C1 segment of cervical spinal cord (tissue), 14 donors: ENCODE measurements around the gene TCP11L2.
A peak's percentile ranks its signal among the peaks of the same experiment; 100 is the strongest.
"Not testable (repeated sequence)": the region's sequence is repeated elsewhere in the genome, so short reads cannot be mapped to it uniquely, and the experiment has no call there.

ENCODE experiments used
- DNase-seq, 14 donors: peaks; one replicate each; lab custom pipeline; 2025; lab: John Stamatoyannopoulos, UW

Gene TCP11L2

DNA sequence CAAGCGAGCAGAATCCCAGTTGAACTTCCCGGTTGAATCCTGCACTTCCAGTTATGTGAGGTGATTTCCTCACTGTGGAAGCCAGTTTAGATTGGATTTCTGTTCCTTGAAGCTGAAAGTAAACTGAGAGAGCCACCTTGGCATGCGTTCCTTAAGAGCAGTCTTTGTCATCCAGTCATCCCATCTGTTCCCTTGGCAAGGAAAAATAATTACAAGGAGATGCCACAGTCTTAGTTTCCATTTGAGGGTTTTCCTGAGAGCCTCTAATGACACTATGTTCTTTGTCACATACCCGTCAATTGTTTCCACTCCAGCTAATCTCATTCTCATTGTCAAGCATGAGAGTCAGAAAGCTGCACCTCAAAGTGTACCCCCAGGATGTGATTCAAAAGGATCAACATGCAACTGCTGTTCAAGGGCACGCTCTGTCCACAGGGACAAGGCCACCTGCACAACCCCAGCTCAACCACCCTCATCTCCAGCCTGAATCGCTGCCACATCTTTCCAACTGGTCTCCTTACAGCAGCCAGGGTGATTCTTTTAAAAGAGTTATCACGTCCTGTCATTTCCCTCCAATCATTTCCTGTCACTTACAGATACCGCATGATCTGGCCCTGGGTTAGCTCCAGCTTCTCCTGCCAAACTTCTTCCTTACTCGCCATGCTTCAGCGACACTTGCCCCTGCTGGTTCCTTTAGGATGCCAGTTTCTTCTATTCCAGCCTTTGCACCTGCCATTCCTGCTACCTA is 18.0 kb upstream of the TCP11L2 start:
- peak in 1 of 14 donors; percentile 69 for DNase-seq

GRCh38 chr12:106285982-106286381 is 16.6 kb upstream of the TCP11L2 start:
- DNase-seq = no peak

DNA sequence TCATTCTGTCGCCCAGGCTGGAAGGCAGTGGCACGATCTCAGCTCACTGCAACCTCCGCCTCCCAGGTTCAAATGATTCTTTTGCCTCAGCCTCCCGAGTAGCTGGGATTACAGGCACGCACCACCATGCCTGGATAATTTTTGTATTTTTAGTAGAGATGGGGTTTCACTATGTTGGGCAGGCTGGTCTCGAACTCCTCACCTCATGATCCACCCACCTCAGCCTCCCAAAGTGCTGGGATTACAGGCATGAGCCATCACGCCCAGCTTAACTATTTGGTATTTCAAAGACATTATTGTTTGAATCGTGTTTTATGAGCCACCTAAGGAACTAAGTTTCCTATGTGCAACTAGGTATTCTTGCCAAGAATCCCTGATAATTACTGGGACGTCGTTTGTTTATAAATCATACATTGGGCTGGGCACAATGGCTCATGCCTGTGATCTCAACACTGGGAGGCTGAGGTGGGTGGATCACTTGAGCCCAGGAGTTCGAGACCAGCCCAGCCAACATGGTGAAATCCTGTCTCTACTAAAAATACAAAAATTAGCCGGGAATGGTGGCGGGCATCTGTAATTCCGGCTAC is 15.9 kb upstream of the TCP11L2 start:
- not testable (repeated sequence) for DNase-seq

DNA sequence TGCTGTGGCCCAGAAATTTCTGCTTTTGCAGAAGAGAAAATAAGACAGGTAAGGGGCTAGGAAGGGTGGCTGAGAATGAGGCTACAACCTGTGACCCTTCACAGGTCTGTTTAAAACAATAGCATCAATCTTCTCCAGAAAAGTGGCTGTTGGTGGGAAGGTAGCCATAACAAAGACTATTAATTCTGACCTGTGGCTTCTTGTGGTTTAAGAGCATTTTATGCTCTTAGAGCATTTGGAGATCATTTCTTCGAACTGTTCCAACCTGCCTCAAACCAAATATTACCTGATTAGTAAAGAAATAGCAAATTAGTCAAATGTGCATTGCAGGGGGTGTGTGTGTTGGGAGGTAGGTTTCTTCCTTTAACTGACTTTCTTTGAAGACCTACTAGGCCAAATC is 15.2 kb upstream of the TCP11L2 start:
- no peak for DNase-seq

GRCh38 chr12:106288101-106288493 is 14.4 kb upstream of the TCP11L2 start:
- no peak for DNase-seq

DNA sequence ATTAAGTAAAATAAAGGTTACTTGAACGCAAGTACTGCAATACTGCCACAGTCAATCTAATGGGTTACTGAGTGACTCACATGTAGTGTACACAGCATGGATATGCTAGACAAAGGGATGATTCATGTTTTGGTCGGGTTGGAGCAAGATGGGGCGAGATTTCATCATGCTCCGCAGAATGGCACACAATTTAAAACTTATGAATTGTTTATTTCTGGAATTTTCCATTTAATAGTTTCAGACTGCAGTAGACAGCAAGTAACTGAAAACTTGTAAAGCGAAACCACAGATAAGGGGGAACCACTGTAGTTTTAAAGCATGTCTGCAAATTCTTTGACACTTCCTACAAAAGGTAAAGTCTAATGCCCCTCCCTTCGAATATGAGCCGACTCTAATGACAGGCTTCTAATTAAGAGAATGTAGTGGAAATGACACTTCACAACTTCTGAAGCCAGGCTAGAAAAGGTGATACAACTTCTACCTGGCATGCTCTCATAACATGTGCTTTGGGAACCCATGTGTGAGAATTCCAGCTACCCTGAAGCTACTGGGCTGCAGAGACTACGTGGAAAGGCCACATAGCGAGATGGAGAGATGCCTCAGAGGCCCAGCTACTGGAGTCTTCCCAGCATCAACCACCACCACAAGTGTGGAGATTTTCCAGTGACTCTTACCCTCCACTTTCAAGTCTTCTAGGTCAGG is 13.9 kb upstream of the TCP11L2 start:
- no peak for DNase-seq

- DNase-seq = no peak
Observed at GRCh38 chr12:106289196-106289681, 13.3 kb upstream of the TCP11L2 start.

- DNase-seq = no peak
Observed at GRCh38 chr12:106290666-106291065, 11.9 kb upstream of the TCP11L2 start.

GRCh38 chr12:106291342-106291741 is 11.2 kb upstream of the TCP11L2 start:
- no peak for DNase-seq

DNA sequence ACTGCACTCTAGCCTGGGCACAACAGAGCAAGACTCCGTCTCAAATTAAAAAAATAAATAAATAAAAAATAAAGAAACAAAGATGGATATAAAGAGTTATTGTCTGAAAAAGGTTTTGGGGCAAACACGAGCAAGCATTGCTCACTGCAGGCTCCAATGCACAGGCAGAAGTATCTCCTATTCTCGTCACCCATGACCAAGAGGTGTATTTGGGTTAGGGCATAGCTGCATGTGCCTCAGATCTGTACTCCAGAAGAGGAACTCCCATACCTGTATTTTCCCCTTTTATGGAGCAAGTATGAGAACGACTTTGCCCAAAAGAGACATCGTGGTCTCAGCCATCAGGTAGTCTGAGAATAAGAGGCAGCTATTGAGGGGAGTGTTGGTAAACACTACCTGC is 10.2 kb upstream of the TCP11L2 start:
- DNase-seq = no peak

DNA sequence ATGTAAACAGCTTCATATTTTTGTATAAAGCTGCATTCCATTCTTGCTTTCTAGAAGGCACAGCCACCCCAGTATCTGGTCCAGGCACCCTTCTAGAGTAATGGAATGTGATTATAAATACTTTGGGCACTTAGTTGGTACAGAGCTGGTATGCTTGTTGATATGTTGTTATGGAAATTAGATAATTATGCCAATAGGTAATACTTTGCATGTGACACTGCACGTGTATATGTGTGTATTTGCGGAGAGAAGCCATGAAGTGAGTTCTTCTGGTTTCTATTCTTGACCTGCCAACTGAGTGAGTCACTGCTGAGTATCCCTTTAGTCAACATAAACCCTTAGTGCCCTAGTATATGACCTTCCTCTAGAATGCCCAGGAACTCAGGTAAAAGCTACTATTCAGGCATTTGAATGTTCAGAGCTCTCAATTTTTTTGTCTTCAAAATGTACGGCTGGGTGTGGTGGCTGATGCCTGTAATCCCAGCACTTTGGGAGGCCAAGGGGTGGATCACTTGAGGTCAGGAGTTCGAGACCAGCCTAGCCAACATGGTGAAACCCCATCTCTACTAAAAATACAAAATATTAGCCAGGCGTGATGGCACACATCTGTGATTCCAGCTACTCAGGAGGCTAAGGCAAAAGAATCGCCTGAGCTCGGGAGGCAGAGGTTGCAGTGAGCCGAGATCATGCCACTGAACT is 6.2 kb upstream of the TCP11L2 start:
- no peak for DNase-seq

DNA sequence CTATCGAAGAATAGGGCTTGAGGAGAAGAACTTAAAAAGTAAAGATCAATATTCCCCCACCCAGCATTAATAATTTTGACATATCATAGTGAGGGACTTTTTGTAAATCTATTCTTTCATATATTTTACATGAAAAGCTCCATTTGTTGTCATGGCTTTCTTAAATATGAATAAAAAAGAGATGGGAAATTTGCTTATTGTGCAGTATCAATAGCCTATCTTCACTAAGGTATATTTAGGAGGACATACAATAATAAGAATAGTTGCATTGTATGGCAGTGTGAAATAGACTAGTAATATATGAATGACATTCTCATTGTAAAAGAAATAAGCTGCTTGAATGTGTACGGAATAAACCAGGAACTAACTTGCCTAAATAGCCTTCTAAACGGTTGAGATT is 5.5 kb upstream of the TCP11L2 start:
- no peak for DNase-seq

- DNase-seq = no peak
Observed at GRCh38 chr12:106297681-106298080, 4.9 kb upstream of the TCP11L2 start.

DNA sequence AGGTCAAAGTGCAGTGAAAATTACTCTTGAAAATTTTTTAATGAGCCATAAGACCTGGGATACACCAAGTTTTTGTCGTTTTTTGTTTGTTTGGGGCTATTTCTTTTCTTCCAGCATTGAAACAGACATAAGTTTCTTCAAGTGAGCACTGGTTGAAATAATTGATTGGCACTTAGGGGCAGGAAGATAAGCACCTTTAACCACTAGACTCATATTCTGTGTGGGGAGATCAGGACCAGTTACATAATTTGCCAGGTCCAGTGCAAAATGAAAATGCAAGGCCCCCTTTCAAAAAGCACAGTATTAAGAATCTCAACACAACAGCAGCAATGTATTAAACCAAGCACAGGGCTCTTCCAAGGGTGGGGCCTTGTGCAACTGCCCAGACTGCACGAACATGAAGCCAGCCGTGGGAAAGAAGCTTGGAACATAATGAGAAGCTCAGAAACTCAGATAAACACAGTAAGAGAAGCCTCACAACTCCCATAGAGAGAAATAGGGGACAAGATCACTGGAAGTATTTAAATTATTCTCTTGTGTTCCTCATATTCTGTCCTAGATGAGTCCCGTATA is 3.2 kb upstream of the TCP11L2 start:
- DNase-seq = no peak

GRCh38 chr12:106300761-106301160 is 1.8 kb upstream of the TCP11L2 start:
- DNase-seq = no peak

DNA sequence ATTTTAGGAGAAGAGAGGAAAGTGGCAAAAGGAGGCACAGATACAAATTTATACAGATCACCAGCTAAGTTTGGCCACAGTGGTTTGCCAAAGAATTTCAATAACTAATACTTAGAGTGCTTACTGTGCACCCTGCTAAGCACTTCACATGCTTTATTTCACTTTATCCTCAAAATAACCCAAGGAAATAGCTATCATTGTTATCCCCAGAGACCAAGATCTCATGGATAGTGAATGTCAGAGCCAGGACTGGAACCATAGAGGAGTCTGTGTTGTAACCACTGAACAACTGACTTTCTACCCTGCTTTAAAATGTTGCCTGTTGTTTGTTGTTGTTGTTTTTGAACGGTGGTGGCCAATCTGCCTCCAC is 1.3 kb upstream of the TCP11L2 start:
- DNase-seq = no peak

DNA sequence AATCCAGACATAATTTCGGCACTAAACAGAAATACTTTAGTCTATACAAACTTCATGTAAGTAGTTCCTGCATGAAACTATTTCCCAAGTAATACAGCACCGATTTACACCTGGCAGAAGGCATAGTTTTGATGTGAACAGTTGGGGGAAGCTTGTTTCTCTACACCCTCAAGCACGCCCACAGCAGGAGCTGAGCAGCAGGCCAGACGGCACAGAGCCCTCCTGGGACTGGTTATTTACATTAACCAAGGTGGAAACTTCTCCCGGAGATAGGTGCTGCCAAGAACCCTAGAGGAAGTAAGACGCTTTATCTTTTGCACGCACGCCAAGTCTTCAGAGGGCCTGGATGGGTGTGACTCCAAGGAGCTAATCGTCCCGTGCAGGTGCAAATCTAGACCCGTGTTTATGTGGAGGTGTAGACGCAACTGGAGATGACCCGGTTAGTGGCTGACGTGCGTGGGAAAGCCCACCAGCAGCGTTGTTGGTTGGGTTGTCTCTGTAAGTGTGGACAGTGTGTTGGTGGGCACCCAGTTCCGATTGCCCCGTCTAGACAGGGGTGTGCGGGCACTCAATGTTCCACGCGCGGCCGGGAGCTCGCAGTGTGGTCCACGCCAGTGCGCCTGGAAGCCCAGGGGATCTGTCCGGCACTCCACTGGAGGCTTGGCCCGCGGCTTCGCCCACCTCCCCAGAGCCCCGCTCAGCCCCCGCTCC is 767 bp upstream of the TCP11L2 start:
- peak in 9 of 14 donors; percentile 28 to 70 (median 63) for DNase-seq

GRCh38 chr12:106303202-106303820 is 778 bp downstream of the TCP11L2 start:
- DNase-seq = peak in 12 of 14 donors; percentile 44 to 89 (median 68)

GRCh38 chr12:106304001-106304421 is 1.5 kb downstream of the TCP11L2 start:
- DNase-seq = peak in 11 of 14 donors; percentile 8 to 76 (median 47)

- DNase-seq = peak in 1 of 14 donors; percentile 8
Observed at GRCh38 chr12:106304797-106305196, 2.3 kb downstream of the TCP11L2 start.
